Occipital lobe (tissue), 2 donors: ENCODE results near the gene ENTPD2. TPM values are rescaled to one million over a fixed set of nuclear protein-coding genes. Genes with fewer than 3 reads are reported as not detected.

Experiments used
- DNase-seq: peaks from one replicate; lab custom pipeline; 2025; lab: John Stamatoyannopoulos, UW
- total RNA-seq: library from RNA; depleted of rRNA; stranded (reverse); fragments of >200 nt; gene quantifications from one replicate; pipeline ENCODE4 v1.2.3, GENCODE V29; 2014

ENTPD2 gene
- total RNA-seq, 1 donor from 2014 or later = 0.16 TPM

- no peak for DNase-seq
These were observed 23.0 kb downstream of the ENTPD2 start for GRCh38 chr9:137030538-137031527.

GRCh38 chr9:137030006-137030405 lies 23.9 kb downstream of the ENTPD2 start:
- no peak for DNase-seq

DNA sequence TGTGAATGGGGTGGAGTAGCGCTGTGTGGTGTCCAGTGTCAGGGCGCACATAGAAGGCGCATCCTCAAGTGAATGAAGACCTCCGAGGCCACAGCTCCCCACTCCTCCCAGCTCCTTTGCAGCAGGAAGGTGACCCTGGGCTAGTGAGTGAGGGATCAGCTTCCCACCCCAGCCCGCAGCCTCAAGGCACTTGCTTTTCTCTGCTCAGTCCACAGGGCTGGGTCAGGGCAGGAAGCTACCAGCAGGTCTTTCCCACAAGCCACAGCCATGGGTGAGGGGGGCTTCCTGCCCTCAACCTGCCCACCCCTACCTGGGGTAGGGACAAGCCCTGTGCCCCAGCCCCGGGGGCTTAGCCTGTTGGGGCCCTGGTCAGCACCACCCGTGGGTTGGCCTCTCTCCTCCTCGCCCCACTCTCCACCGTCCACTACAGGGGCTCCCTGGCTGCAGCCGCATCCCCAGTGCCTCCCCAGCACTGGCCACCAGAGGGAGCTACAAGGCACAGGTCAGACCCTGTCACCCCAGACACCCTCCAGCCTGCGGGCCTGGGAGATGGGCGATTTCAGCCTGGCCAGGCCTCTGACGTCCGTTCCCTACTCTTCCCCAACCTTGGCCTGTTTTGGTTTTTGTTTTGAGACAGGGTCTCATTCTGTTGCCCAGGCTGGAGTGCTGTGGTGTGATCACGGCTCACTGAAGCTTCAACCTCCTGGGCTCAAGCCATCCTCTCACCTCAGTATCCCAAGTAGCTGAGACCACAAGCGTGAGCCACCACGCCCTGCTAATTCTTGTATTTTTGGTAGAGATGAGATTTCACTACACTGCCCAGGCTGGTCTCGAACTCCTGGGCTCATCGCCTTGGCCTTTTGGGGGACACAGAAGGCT lies 24.6 kb downstream of the ENTPD2 start:
- DNase-seq = peak; percentile 46

DNA sequence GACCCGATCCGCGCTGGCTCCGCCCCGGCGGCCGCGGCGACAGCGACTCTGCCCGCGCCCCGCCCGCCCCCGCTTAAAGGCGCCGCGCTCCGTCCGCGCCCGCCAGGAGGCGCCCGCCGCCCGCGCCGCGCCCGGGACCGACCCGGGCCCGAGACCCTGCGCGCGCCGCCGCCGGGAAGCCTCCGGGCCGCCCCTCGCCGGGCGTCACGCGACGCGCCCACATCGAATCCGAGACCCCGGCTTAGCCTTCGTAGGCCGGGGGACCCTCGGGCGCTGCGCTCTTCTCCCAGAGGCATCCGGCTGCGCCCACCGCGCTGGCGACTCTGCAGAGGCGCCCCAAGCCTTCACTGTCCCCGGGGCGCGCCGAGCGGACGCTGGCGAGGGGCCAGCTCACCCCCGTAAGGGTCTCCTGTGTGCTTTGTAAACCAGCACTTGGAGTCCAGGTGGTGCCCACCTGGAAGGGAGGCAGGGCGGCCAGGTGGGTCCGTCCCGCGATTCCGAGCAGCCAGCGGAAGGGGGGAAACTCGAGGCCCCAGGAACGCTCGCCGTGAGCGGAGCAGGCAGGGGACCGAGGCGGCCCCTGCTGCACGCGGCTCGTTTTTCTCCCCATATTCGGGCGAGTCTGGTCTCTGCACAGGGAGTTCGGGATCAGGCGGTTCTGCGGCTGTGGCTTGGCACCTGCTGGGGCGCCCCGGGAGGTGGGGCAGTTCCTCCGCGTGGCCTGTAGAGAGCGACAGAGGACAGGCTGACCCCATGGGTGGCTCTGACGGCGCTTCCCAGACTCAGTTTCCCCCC lies 25.4 kb downstream of the ENTPD2 start:
- peak; percentile 59 for DNase-seq

DNA sequence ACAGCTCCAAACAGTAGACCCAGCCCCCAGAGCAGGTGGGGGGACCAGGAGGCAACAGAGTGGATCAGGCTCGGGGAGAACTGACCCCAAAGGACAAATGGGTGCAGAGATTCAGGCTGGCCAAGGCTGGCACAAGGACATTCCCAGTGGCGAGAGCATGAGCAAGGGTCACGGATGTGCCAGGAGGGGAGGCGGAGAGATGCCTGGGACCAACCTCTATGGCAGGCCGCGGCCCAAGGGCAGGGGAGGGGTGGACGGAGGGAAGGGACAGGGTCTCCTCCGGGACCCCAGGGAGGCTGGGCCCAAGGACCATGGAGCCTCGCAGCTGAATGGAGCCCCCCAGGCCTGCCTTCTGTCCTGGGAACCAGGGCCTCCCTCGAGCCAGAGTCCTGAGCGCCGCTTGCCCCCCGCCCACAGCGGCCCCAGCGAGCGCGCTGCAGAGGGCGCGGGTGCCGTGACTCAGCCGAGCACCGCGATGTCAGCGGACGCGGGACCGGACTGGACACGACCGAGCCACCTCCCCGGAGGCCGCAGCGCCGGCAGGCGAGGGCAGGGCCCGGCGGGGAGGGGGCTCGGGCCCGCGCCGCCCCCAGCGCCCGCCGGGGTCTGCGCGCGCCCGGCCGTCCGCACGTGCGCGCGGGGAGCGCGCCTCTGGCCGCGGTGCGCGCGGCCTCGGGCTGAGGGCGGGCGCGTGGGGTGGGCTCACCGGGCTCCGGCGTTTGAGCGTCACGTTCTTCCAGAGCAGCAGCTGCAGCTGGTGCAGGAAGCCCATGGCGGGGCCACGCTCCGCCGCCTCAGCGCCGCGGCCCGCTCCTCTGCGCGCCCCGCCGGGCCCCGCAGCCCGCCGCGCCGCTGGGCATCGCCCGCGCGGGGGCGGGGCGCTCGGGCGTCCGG lies 26.2 kb downstream of the ENTPD2 start, which contains the start of gene ABCA2:
Gene ABCA2, minus strand, starts transcription at position 869 of the 894 bp plus-strand sequence. Its CDS starts 97 bp downstream, at position 772.
- DNase-seq = no peak

- DNase-seq = no peak
These were observed 27.0 kb downstream of the ENTPD2 start for GRCh38 chr9:137026828-137027227.

DNA sequence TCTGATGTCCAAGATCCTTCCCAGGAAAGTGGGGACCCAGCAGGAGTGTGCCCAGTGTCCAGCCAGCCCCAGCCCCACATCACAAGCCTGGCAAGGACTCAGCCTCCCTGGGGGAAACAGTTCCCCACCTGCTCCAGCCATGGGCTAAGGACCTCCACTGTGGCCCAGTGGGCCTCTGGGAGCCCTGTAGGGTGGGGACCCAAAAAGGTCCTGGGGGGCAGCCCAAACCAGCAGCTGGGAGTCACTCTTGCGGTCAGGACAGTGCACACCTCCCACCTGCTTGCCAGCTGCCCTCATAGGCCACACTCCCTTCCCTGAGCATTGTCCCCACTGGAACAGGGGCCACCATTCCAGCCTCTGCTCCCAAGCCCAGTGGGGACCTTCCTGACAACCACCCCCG lies 27.5 kb downstream of the ENTPD2 start:
- no peak for DNase-seq

GRCh38 chr9:137025517-137025966 lies 28.3 kb downstream of the ENTPD2 start:
- peak; percentile 95 for DNase-seq

DNA sequence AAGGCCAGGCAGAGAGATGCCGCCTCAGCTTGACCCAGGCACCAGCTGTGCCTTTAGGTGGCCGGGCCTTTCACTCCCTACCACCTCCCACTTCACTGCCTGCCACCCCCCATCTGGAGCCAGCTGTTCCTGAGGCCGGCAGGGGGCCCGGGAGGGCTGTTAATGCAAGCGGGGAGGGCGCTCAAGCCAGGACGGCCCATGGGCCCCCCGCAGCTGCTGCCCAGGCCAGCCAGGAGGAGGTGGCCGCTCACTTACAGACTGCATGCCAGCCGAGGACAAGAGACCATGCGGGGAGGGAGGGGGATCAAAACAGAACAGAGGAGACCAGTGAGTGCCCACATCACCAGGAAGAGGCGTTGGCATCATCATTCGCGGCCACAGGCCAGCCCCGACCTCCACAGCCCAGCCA lies 30.3 kb downstream of the ENTPD2 start:
- peak; percentile 44 for DNase-seq

DNA sequence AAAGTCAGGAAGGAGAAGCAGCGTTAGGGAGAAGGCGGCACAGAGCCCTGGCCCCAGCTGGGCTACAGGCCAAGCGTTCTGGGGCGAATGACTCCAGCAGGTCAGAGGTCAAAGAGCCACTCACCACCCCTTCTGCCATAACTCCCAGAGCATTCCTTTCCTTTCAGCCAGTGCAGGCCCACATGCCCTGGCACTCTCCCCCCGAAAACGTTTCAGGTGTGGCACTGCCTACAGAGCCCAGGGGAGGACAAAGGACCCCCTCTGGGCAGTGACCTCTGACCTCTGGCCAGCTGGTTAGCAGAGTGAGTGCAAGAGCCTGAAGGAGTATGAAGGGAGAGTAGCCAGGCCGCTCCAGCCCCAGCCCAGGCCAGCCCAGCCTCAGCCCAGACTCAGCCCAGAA lies 30.7 kb downstream of the ENTPD2 start:
- DNase-seq = no peak

DNA sequence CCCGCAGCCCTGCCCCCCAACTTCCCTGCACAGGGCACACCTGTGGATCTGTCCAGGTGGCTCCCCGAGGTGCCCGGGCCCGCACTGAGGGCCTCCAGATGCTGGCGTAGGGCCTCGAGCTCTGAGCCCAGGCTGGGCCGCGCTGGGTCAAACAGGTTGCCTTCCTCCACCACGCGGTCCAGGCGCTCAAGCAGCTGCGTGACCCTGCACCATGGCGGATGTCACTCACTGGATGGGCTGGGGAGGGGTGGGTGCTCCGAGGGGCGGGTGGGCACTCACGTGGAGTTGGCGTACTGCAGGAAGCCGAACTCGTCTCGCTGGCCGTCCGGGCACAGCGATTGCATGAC lies 31.2 kb downstream of the ENTPD2 start:
- no peak for DNase-seq

- DNase-seq = peak; percentile 87
These were observed 31.7 kb downstream of the ENTPD2 start for GRCh38 chr9:137021979-137022661.

- no peak for DNase-seq
These were observed 32.3 kb downstream of the ENTPD2 start for GRCh38 chr9:137021568-137021978.

DNA sequence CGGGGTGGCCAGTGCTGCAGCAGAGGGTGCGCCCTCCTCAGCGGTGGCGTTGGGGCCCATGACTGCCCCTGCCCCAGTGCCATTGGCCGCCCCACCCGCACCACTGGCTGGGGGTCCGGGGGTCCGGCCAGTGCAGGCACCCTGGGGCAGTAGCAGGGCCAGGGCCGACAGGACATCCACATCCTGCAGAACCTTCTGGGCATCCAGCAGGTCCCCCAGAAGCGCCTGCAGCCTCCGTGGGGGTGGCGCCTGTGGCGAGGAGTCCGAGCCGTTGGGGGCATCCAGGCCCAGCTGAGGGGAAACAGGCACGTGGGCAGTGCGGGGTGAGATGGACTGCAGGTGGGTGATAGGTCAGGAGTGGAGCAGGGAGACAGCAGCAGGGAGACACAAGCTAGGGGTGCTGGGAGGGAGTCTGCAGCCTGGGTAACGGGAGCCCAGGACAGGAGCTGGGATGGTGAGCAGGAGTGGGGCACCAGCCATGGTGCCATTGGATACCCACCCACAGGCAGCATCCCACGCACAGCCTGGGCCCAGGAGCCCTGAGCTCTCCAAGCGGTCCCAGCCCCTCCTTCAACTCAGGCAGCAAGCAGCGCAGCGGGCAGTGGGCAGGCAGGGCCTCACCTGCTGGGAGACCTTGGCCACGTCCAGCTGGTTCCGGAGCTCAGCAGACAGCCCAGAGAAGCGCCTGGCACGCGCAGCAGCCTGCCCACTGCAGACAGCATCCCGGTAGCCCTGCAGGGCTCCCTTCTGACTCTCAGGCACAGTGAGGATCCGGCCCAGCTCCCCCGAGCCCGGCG lies 32.9 kb downstream of the ENTPD2 start:
- DNase-seq = no peak

GRCh38 chr9:137019891-137020683 lies 33.8 kb downstream of the ENTPD2 start:
- no peak for DNase-seq

DNA sequence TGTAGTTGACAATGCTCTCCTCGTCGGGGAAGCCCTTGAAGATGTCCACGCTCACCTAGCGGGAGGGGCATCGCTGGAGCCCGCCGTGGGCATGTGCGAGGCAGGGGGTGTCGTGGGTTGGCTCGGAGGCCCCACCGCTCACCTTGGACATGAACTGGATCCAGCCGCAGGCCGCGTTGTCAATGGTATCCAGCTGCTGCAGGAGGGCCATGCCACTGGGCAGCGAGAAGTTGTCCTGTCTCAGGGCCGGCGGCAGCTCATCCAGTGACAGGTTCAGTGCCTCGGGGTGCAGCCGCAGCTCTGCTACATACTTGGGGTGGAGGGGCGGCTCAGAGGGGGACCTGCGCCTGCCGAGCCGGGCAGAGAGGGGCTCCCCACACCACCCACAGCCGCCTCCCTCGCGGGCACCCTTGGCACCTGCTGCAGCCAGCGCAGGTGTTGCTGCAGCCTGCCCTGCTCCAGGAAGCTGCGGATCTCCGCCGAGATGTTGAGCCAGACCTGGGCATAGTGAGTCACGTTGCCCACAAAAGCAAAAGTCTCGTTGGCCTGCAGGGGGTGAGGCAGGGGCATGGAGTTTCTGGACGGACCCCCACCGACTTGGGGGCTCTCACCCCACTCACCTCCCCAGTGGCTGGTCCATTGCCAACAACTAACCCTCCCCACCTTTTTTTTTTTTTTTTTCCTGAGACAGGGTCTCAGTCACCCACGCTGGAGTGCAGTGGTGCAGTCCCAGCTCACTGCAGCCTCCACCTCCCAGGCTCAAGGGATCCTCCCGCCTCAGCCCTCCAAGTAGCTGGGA lies 34.9 kb downstream of the ENTPD2 start:
- no peak for DNase-seq
